Keratinocyte (primary cell): ENCODE measurements around the gene SLC39A3.

ENCODE experiments used
- EZH2 ChIP-seq: IDR thresholded peaks from one replicate; pipeline ENCODE4 v1.6.1; 2012; ENCODE audit warnings: inconsistent platforms, mild to moderate bottlenecking, low read length, moderate library complexity
- TF ChIP-seq, protein P1 (sequence below), 3 experiments: IDR thresholded peaks in 1 of 3; conservative IDR thresholded peaks in 1 of 3; optimal IDR thresholded peaks in 1 of 3; 2 replicates in 2 of 3; 3 replicates in 1 of 3; pipeline versions ENCODE3 to v1.5.1; 2011; ENCODE audit warnings: low read length in 3 of 3, mild to moderate bottlenecking in 3 of 3, moderate library complexity in 2 of 3, control low read depth in 1 of 3, inconsistent platforms in 1 of 3; ENCODE audit not compliant: insufficient read depth in 2 of 3; ENCODE audit errors: extremely low read depth in 1 of 3

DNA sequence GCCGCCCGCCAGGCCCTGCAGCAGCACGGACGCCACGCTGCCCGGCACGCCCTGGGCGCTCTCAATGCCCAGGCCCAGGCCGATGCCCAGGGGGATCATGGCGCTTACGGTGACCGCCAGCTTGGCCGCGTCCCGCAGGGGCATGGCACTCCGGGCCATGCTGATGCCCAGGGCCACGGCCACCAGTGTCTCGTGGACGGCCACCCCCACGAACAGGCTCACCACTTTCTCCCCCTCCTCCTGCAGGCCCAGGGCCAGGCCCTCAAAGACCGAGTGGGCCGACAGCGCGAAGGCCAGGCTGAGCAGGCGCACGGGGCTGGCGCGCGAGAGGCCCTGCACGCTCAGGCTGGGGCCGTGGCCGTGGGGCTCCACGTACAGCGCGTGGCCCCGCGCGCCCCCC, 6.9 kb downstream of the SLC39A3 start:
- TF ChIP-seq, protein P1, sequence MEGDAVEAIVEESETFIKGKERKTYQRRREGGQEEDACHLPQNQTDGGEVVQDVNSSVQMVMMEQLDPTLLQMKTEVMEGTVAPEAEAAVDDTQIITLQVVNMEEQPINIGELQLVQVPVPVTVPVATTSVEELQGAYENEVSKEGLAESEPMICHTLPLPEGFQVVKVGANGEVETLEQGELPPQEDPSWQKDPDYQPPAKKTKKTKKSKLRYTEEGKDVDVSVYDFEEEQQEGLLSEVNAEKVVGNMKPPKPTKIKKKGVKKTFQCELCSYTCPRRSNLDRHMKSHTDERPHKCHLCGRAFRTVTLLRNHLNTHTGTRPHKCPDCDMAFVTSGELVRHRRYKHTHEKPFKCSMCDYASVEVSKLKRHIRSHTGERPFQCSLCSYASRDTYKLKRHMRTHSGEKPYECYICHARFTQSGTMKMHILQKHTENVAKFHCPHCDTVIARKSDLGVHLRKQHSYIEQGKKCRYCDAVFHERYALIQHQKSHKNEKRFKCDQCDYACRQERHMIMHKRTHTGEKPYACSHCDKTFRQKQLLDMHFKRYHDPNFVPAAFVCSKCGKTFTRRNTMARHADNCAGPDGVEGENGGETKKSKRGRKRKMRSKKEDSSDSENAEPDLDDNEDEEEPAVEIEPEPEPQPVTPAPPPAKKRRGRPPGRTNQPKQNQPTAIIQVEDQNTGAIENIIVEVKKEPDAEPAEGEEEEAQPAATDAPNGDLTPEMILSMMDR (optimal IDR thresholded peaks at IDR 0.05 in 1 of 3, IDR thresholded peaks at IDR 0.05 in 1 of 3, conservative IDR thresholded peaks at IDR 0.05 in 1 of 3; ENCODE audit: extremely low read depth in 1 of 3, insufficient read depth in 2 of 3, low read length in 3 of 3): no peak
- TF ChIP-seq EZH2: no peak
